ENCODE measurements around the gene PRAMEF1.
"Not testable (repeated sequence)": the region's sequence is repeated elsewhere in the genome, so short reads cannot be mapped to it uniquely, and the experiment has no call there.

PRAMEF1 gene

GRCh38 chr1:12791097-12791496 lies at the start of gene PRAMEF1:
Gene PRAMEF1 (plus strand): TSS chr1:12791397. CDS start chr1:12793228, 1,831 bp downstream.
- DNase-seq: not testable (repeated sequence)

DNA sequence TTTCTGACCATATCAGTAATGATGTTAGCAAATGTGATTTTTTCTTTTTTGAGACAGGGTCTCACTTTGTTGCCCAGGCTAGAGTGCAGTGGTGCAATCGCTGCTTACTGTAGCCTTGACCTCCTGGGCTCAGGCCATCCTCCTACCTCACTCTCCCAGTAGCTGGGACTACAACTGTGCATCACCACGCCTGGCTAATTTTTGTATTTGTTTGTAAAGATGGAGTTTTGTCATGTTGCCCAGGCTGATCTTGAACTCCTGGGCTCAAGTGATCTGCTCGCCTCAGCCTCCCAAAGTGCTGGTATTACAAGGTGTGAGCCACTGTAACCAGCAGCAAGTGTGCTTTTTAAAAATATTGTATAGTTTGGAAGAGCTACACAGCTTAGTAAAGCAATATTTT lies 49.3 kb upstream of the PRAMEF1 start:
- DNase-seq: no peak

- no peak for DNase-seq
Measured at GRCh38 chr1:12745126-12745991, 45.8 kb upstream of the PRAMEF1 start.

DNA sequence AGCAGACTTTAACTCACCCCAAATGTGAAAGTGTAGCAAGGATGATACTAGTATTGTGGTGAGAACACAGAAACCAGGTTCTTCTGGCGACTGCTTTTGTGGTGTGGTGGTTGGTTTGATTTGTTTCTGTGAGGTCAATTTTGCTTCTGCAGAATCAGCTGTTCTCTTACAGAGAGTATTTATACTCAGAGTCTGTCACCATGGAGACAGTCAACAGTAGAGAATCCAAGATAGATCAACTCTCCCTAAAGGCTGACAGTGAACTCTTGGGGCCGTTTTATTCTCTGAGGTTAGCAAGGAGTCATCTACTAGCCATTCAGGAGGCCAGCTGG lies 45.2 kb upstream of the PRAMEF1 start, which contains the start of gene CFAP107:
TSS of gene CFAP107 (plus strand) at position 209 of the 332 bp plus-strand sequence. CDS start 231 bp downstream, outside the sequence.
- DNase-seq: no peak

GRCh38 chr1:12748778-12749355 lies 42.3 kb upstream of the PRAMEF1 start:
- no peak for DNase-seq

DNA sequence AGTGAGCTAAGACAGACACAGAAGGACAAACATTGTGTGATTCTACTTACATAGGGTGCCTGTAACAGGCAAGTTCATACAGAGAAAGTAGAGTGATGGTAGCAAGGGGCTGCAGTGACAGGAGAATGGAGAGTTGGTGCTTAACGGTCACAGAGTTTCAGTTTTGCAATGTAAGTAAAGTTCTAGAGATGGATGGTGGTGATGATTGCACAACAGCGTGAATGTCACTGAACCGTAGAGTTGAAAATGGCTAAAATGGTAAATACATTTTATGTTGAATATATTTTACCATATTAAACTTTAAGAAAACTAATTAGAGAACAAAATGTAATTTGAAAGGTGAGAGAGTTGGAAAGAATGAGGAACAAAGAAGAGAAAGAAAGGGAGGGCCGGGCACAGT lies 36.5 kb upstream of the PRAMEF1 start:
- DNase-seq: no peak

DNA sequence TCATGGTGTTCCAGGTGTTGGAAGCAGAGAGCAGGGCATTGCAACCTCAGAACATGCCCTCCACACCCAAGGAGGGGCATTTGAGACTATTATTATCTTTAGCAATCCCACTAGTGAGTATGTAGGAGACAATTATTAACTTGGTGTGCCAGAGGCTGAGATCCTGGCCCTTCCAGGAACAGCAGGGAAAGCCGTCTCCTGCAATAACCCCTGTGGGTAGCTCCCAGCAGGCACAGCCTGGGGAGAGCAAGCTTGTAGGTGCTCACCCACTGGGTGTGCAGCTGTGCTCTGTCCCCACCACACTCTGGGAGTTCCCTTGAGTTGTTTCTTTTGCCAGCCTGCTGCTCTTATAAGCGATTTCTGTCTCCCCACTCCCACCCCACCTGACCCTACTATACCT lies 34.9 kb upstream of the PRAMEF1 start:
- DNase-seq: no peak

GRCh38 chr1:12756768-12757413 lies 34.3 kb upstream of the PRAMEF1 start:
- no peak for DNase-seq

- no peak for DNase-seq
Measured at GRCh38 chr1:12757836-12758235, 33.4 kb upstream of the PRAMEF1 start.

GRCh38 chr1:12760256-12760795 lies 30.9 kb upstream of the PRAMEF1 start:
- DNase-seq: no peak

- no peak for DNase-seq
Measured at GRCh38 chr1:12761781-12762180, 29.4 kb upstream of the PRAMEF1 start.

DNA sequence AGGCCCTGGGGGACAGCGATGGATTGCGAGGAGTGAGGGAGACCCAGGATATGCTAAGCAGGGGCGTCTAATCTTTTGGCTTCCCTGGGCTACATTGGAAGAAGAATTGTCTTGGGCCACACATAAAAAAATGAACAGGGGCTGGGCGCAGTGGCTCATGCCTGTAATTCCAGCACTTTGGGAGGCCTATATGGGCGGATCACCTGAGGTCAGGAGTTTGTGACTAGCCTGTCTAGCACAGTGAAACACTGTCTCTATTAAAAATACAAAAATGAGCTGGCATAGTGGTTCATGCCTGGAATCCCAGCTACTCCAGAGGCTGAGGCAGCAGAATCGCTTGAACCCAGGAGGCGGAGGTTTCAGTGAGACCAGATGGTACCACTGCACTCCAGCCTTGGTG lies 28.4 kb upstream of the PRAMEF1 start:
- no peak for DNase-seq

DNA sequence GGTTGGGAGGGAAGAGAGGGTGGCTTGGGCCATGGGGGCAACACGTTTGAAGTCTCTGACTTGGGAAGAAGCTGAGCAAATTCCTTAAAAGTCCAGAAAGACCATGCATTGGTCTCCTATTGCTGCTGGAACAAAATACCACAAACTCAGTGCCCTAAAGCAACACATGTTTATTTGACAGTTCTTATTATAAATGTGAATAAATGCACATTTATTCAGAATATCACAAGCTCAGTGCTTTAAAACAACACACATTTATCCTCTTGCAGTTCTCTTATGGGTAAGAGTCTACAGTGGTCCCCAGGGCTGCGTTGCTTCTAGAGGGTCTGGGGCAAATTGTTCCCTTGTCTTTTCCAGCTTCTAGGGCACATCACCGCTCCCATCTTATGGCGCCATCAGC lies 27.7 kb upstream of the PRAMEF1 start:
- no peak for DNase-seq

DNA sequence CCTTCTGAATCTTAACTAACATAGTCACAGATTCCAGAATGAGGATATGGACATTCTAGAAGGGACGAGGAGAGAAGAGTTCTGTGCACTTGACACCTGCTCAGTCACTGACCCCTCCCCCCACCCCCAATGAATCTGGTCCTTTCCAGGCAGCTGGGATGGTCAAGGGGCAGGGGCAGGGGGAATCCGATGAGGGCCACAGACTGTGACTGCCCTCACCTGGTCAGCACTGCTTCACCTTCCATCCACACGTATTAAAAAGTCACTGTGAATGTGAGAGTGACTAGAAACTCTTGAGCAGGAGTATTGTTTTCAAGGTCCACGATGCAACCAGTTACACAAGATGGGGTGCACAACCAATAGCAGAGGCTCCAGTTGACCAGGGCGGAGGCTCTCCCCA lies 27.2 kb upstream of the PRAMEF1 start:
- DNase-seq: no peak

GRCh38 chr1:12769031-12769430 lies 22.2 kb upstream of the PRAMEF1 start:
- no peak for DNase-seq

GRCh38 chr1:12769976-12770505 lies 21.2 kb upstream of the PRAMEF1 start:
- no peak for DNase-seq

- no peak for DNase-seq
Measured at GRCh38 chr1:12770620-12771019, 20.6 kb upstream of the PRAMEF1 start.

GRCh38 chr1:12771186-12771585 lies 20.0 kb upstream of the PRAMEF1 start:
- DNase-seq: no peak

DNA sequence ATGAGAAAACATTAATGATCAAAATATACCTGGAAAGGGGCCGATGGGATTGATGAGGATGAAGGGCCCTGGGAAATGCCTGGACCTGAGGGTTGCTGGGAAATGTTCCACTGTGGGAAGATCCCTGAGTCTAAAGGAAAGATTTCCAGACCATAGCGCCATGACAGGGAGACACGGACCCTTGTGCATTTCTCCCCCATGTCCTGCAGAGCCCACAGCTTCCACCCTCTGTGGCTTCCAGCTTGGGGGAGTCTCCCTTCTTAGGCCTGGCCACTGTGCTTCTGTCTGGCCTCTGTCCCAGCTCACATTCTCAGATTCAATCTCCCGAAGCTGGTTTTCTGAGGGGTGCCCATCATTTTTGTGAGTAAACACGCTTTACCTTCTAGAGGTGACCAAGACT lies 18.7 kb upstream of the PRAMEF1 start:
- no peak for DNase-seq

- no peak for DNase-seq
Measured at GRCh38 chr1:12773438-12773837, 17.8 kb upstream of the PRAMEF1 start, which contains the start of gene PRAMEF12. Gene PRAMEF12 (plus strand): TSS chr1:12773738. CDS start chr1:12774868, 1,130 bp downstream.

- no peak for DNase-seq
Measured at GRCh38 chr1:12774801-12775345, 16.3 kb upstream of the PRAMEF1 start.

- DNase-seq: no peak
Measured at GRCh38 chr1:12775443-12775842, 15.8 kb upstream of the PRAMEF1 start.
